IMR-90 (cell line): ENCODE data around the gene CLEC16A. TPM values are rescaled to one million over a fixed set of nuclear protein-coding genes. Genes with fewer than 3 reads are reported as not detected.

ENCODE experiments used
- ATAC-seq: fragments of 200-7000 bp; cut with Tn5 transposase; 2 replicates; pipeline ENCODE4 v1.9.1; 2020; ENCODE audit warnings: low read depth, mild to moderate bottlenecking, moderate library complexity
- BruUV-seq: library from RNA; stranded (reverse); fragments of 400-500 nt; replicated peaks from 2 replicates; lab custom pipeline; 2021; lab: Mats Ljungman, UMichigan
- CTCF ChIA-PET: fragments of 300-600 bp; formaldehyde crosslinking; extraction: SDS; loops from one replicate; lab custom pipeline; 2021; ENCODE audit warnings: antibody characterized with exemption; lab: Yijun Ruan, JAX
- POLR2A ChIA-PET: fragments of 300-600 bp; sonication (Branson Sonifier 250); formaldehyde crosslinking; loops from one replicate; lab custom pipeline; 2022; ENCODE audit warnings: antibody characterized with exemption; ENCODE audit not compliant: unreplicated experiment; lab: Charles Lee
- DNase-seq: peaks from one replicate; pipeline ENCODE4 v3.0.0; 2013
- H2AFZ ChIP-seq: replicated peaks from 2 replicates; pipeline ENCODE3; 2013; ENCODE audit warnings: low read length, mild to moderate bottlenecking; ENCODE audit not compliant: poor library complexity
- H2AK5ac ChIP-seq: 2 replicates; pipeline ENCODE4 v1.6.1; 2013; ENCODE audit warnings: low read depth, low read length, inconsistent platforms
- H2AK9ac ChIP-seq: replicated peaks from 2 replicates; pipeline ENCODE3; 2013; ENCODE audit warnings: mild to moderate bottlenecking, low read depth, low read length, moderate library complexity; ENCODE audit not compliant: poor library complexity
- H2BK120ac ChIP-seq: 2 replicates; pipeline ENCODE4 v1.6.1; 2013; ENCODE audit warnings: low read depth, low read length, inconsistent platforms
- H2BK15ac ChIP-seq: 3 replicates; pipeline ENCODE4 v1.6.1; 2013; ENCODE audit warnings: low read depth, low read length, inconsistent platforms
- H2BK20ac ChIP-seq: 2 replicates; pipeline ENCODE4 v1.6.1; 2013; ENCODE audit warnings: low read depth, mild to moderate bottlenecking, inconsistent platforms, low read length, moderate library complexity
- H2BK5ac ChIP-seq: 2 replicates; pipeline ENCODE4 v1.6.1; 2013; ENCODE audit warnings: mild to moderate bottlenecking, low read depth, low read length, inconsistent platforms; ENCODE audit not compliant: poor library complexity, severe bottlenecking
- H3K14ac ChIP-seq: replicated peaks from 2 replicates; pipeline ENCODE4 v1.6.1; 2013; ENCODE audit warnings: low read depth, low read length, inconsistent platforms
- H3K18ac ChIP-seq: 2 replicates; pipeline ENCODE4 v1.6.1; 2013; ENCODE audit warnings: low read depth, low read length, control low read depth
- H3K23ac ChIP-seq: 2 replicates; pipeline ENCODE4 v1.6.1; 2013; ENCODE audit warnings: low read depth, low read length, inconsistent platforms
- H3K27ac ChIP-seq: 2 replicates; pipeline ENCODE4 v1.5.1; 2013; ENCODE audit warnings: mild to moderate bottlenecking, control low read depth, low read length; ENCODE audit not compliant: insufficient read depth
- H3K27me3 ChIP-seq: 2 replicates; pipeline ENCODE4 v1.6.1; 2013; ENCODE audit warnings: low read length; ENCODE audit not compliant: control insufficient read depth, insufficient read depth
- H3K36me3 ChIP-seq: 2 replicates; pipeline ENCODE4 v1.6.1; 2013; ENCODE audit warnings: low read length, mixed read lengths; ENCODE audit not compliant: control insufficient read depth, insufficient read depth
- H3K4ac ChIP-seq: 2 replicates; pipeline ENCODE4 v1.6.1; 2013; ENCODE audit warnings: low read depth, low read length, inconsistent platforms
- H3K4me1 ChIP-seq: 2 replicates; pipeline ENCODE4 v1.6.1; 2013; ENCODE audit warnings: low read length, mixed read lengths; ENCODE audit not compliant: control insufficient read depth, insufficient read depth
- H3K4me2 ChIP-seq: 2 replicates; pipeline ENCODE4 v1.6.1; 2013; ENCODE audit warnings: low read depth, mild to moderate bottlenecking, control low read depth, low read length, moderate library complexity
- H3K4me3 ChIP-seq: 2 replicates; pipeline ENCODE4 v1.5.1; 2013; ENCODE audit warnings: low read depth, mild to moderate bottlenecking, control low read depth, low read length, moderate library complexity; ENCODE audit not compliant: insufficient read depth
- H3K56ac ChIP-seq: 2 replicates; pipeline ENCODE4 v1.6.1; 2013; ENCODE audit warnings: low read length, inconsistent platforms; ENCODE audit not compliant: insufficient read depth; ENCODE audit errors: extremely low read depth
- H3K79me1 ChIP-seq, 2 experiments: 2 replicates each; pipeline ENCODE4 v1.6.1; 2013; ENCODE audit warnings: low read length in 2 of 2, inconsistent platforms in 1 of 2, low read depth in 1 of 2
- H3K9ac ChIP-seq: 2 replicates; pipeline ENCODE4 v1.6.1; 2013; ENCODE audit warnings: low read depth, low read length, control low read depth
- H3K9me1 ChIP-seq: 2 replicates; pipeline ENCODE4 v1.6.1; 2013; ENCODE audit warnings: low read length, inconsistent platforms; ENCODE audit not compliant: insufficient read depth
- H3K9me3 ChIP-seq: 2 replicates; pipeline ENCODE4 v1.6.1; 2013; ENCODE audit warnings: low read length; ENCODE audit not compliant: control insufficient read depth, insufficient read depth
- H4K20me1 ChIP-seq: 2 replicates; pipeline ENCODE4 v1.6.1; 2013; ENCODE audit warnings: low read length, inconsistent platforms; ENCODE audit not compliant: insufficient read depth
- H4K5ac ChIP-seq: 2 replicates; pipeline ENCODE4 v1.6.1; 2013; ENCODE audit warnings: mild to moderate bottlenecking, low read depth, low read length, control low read depth
- H4K8ac ChIP-seq, 2 experiments: 2 replicates each; pipeline ENCODE4 v1.6.1; 2013; ENCODE audit warnings: low read depth in 2 of 2, low read length in 2 of 2, control low read depth in 1 of 2, inconsistent platforms in 1 of 2
- H4K91ac ChIP-seq: 2 replicates; pipeline ENCODE4 v1.6.1; 2013; ENCODE audit warnings: low read depth, low read length, inconsistent platforms; ENCODE audit not compliant: insufficient read depth
- BHLHE40 ChIP-seq: fragments of 150-350 bp; IDR thresholded peaks from 2 replicates; pipeline ENCODE4 v1.6.1; 2016; ENCODE audit warnings: mild to moderate bottlenecking, low read depth, low read length
- CEBPB ChIP-seq: IDR thresholded peaks from 2 replicates; pipeline ENCODE4 v1.6.1; 2012; ENCODE audit warnings: low read depth, low read length, improper control_type of control experiment
- FOS ChIP-seq: fragments of 150-350 bp; IDR thresholded peaks from 2 replicates; pipeline ENCODE4 v1.6.1; 2016; ENCODE audit warnings: low read depth, low read length
- MAFK ChIP-seq: IDR thresholded peaks from 2 replicates; pipeline ENCODE4 v1.6.1; 2012; ENCODE audit warnings: low read depth, low read length, improper control_type of control experiment
- MAZ ChIP-seq: IDR thresholded peaks from 2 replicates; pipeline ENCODE4 v1.6.1; 2012; ENCODE audit warnings: low read depth, mild to moderate bottlenecking, low read length, improper control_type of control experiment, moderate library complexity, borderline replicate concordance
- NFE2L2 ChIP-seq: fragments of 150-350 bp; IDR thresholded peaks from 2 replicates; pipeline ENCODE4 v1.6.1; 2016; ENCODE audit warnings: low read depth, mild to moderate bottlenecking, low read length
- RFX5 ChIP-seq: IDR thresholded peaks from 2 replicates; pipeline ENCODE4 v1.8.0; 2012; ENCODE audit warnings: low read depth, mild to moderate bottlenecking, low read length, moderate library complexity
- WGBS, 2 experiments: methylation state at CpG; one replicate each; pipeline versions ENCODE4 v1.1.5 to v1.1.7; 2013; ENCODE audit warnings: missing lambda C conversion rate in 2 of 2; ENCODE audit not compliant: insufficient read length in 1 of 2; ENCODE audit errors: extremely low coverage in 2 of 2; 5-methylcytosine and 5-hydroxymethylcytosine counted together
- dilution Hi-C: fragments of 300-500 bp; cut with HindIII; formaldehyde crosslinking; loops from one replicate; pipeline ENCODE4 v1.14.3; 2018; ENCODE audit warnings: low sequenced_read_pairs; ENCODE audit not compliant: unreplicated experiment
- in situ Hi-C: fragments of 300-500 bp; cut with MboI; formaldehyde crosslinking; loops from 3 replicates; pipeline ENCODE4 v1.14.3; 2019; ENCODE audit warnings: low sequenced_read_pairs, inconsistent platforms, mixed read lengths
- intact Hi-C: fragments of 100-400 bp; cut with micrococcal nuclease; formaldehyde crosslinking; loops from 2 replicates; pipeline ENCODE4 v1.10.0; 2022
- polyA plus RNA-seq, 3 experiments: library from polyadenylated mRNA; depleted of rRNA; stranded (reverse); fragments of >200 nt; gene quantifications; 2 replicates each; pipeline ENCODE4 v1.2.3, GENCODE V29; 2012; ENCODE audit warnings: low replicate concordance in 1 of 3
- total RNA-seq: library from RNA; depleted of rRNA; stranded (reverse); fragments of >200 nt; gene quantifications from 2 replicates; pipeline ENCODE4 v1.2.3, GENCODE V29; 2012
- TF ChIP-seq, protein P1 (sequence below): fragments of 150-350 bp; IDR thresholded peaks from 2 replicates; pipeline ENCODE4 v1.6.1; 2017; ENCODE audit warnings: mild to moderate bottlenecking, antibody characterized with exemption, low read length, low read depth
- TF ChIP-seq, protein P2 (sequence below): conservative IDR thresholded peaks from 2 replicates; pipeline ENCODE4 v1.5.1; 2012; ENCODE audit warnings: mild to moderate bottlenecking, low read depth, low read length, improper control_type of control experiment

CLEC16A gene
- total and polyA plus RNA-seq, 2 of the 4 experiments (the other 2 are of a cell fraction), result 15.9 to 16.5 TPM

DNA sequence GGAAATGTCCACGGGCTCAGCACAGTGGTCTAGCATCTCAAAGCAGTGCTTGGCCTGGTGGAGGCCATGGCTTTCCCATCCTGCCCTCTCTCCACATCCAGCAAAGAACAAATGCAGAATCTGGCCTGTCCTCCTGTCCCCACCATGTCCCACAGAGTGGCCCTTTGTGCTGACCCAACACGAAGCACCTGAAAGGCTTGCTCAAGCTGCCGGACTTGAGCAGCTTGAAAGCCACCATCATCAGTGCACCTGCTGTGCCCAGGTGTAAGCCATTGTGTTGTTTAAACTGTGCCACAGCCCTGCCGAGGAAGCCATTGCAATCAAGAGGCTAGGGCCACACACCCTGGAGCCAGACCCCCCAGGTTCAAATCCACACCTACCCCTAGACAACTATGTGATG is 196.1 kb downstream of the CLEC16A start:
- no peak overlapping the region for H3K23ac ChIP-seq
- H4K91ac ChIP-seq, result no peak overlapping the region
- peak overlapping the region; percentile 52; the same call in 1 of the 2 replicates for H2AK5ac ChIP-seq
- dilution Hi-C loops, result no loop called here
- no peak overlapping the region for H2BK20ac ChIP-seq
- no peak overlapping the region for H4K5ac ChIP-seq
- 89% methylated on average over 3 of the region's 4 CpGs; no CpG with 5 or more reads in 1 of the 2 experiments for WGBS, 2 experiments
- POLR2A ChIA-PET, result no interaction called here
- H3K4me3 ChIP-seq, result no peak overlapping the region
- H3K4me2 ChIP-seq, result no peak overlapping the region
- no peak for TF ChIP-seq RFX5
- TF ChIP-seq, protein P1, sequence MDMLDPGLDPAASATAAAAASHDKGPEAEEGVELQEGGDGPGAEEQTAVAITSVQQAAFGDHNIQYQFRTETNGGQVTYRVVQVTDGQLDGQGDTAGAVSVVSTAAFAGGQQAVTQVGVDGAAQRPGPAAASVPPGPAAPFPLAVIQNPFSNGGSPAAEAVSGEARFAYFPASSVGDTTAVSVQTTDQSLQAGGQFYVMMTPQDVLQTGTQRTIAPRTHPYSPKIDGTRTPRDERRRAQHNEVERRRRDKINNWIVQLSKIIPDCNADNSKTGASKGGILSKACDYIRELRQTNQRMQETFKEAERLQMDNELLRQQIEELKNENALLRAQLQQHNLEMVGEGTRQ, result no peak
- no peak for TF ChIP-seq BHLHE40
- TF ChIP-seq, protein P2, sequence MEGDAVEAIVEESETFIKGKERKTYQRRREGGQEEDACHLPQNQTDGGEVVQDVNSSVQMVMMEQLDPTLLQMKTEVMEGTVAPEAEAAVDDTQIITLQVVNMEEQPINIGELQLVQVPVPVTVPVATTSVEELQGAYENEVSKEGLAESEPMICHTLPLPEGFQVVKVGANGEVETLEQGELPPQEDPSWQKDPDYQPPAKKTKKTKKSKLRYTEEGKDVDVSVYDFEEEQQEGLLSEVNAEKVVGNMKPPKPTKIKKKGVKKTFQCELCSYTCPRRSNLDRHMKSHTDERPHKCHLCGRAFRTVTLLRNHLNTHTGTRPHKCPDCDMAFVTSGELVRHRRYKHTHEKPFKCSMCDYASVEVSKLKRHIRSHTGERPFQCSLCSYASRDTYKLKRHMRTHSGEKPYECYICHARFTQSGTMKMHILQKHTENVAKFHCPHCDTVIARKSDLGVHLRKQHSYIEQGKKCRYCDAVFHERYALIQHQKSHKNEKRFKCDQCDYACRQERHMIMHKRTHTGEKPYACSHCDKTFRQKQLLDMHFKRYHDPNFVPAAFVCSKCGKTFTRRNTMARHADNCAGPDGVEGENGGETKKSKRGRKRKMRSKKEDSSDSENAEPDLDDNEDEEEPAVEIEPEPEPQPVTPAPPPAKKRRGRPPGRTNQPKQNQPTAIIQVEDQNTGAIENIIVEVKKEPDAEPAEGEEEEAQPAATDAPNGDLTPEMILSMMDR, result no peak
- TF ChIP-seq MAFK, result no peak
- no peak for TF ChIP-seq FOS
- TF ChIP-seq NFE2L2, result no peak
- TF ChIP-seq CEBPB, result no peak
- TF ChIP-seq MAZ, result no peak
- no peak overlapping the region for H3K56ac ChIP-seq
- intact Hi-C loops, result no loop called here
- in situ Hi-C loops, result no loop called here
- no peak overlapping the region for H2AK9ac ChIP-seq
- ATAC-seq (no peak), DNase-seq (no peak)
- peaks cover 0 to 10% of the 10 kb centered on the region in 2 experiments; a peak in 2 of 4 replicates for H3K79me1 ChIP-seq
- H2AFZ ChIP-seq, result no peak overlapping the region
- CTCF ChIA-PET, result interaction anchor here (1.6 kb wide), 1 partner anchor 115 kb away, joined by 3 read pairs; the partner anchor contains the start of gene SOCS1
- H3K27ac ChIP-seq, result no peak overlapping the region
- H3K9me3 ChIP-seq, result no peaks in the 10 kb centered on the region
- H3K18ac ChIP-seq, result no peak overlapping the region
- H4K8ac ChIP-seq, result no peak overlapping the region
- H3K9me1 ChIP-seq, result peaks cover 18% of the 10 kb centered on the region
- no peak overlapping the region for H2BK120ac ChIP-seq
- H2BK5ac ChIP-seq, result no peak overlapping the region
- H3K27me3 ChIP-seq, result no peaks in the 10 kb centered on the region
- no peaks in the 10 kb centered on the region for H4K20me1 ChIP-seq
- no peak overlapping the region for H3K14ac ChIP-seq
- H3K36me3 ChIP-seq, result no peaks in the 10 kb centered on the region
- no peak overlapping the region for H2BK15ac ChIP-seq
- no peak overlapping the region for H3K9ac ChIP-seq
- no peak overlapping the region; the same call in 1 of the 2 replicates for H3K4ac ChIP-seq
- H3K4me1 ChIP-seq, result peaks cover 25% of the 10 kb centered on the region
- BruUV-seq, result no TSS peak
